Stimulated activated naive B cell treated with anti-CD40 and anti-IgM and Interleukin-4, amounts not matched to agents 10 μg/mL and 1 μg/mL and 100 μg/mL, for 72 hours (primary cell): ENCODE results near the gene FAM53A.
"Not testable (repeated sequence)": the region's sequence is repeated elsewhere in the genome, so short reads cannot be mapped to it uniquely, and the experiment has no call there.

Experiments used
- ATAC-seq, 2 donors: fragments of 150-1000 bp; cut with Tn5 transposase; replicated peaks; 2 replicates each; pipeline ENCODE4 v1.10.0; 2021; ENCODE audit warnings: moderate library complexity in 1 of 2
- DNase-seq: peaks from one replicate; pipeline ENCODE4 v3.0.0; 2021
- H3K27ac Mint-ChIP-seq: one replicate; pipeline ENCODE4 v1.8.0; 2022; ENCODE audit warnings: mild to moderate bottlenecking, mixed read lengths
- H3K27me3 Mint-ChIP-seq, 2 donors: one replicate each; pipeline ENCODE4 v1.8.0; 2022; ENCODE audit warnings: mixed read lengths in 2 of 2
- H3K36me3 Mint-ChIP-seq, 2 donors: one replicate each; pipeline ENCODE4 v1.8.0; 2022; ENCODE audit warnings: mixed read lengths in 2 of 2, mild to moderate bottlenecking in 1 of 2
- H3K4me1 Mint-ChIP-seq, 2 donors: one replicate each; pipeline ENCODE4 v1.8.0; 2022; ENCODE audit warnings: mixed read lengths in 2 of 2, mild to moderate bottlenecking in 1 of 2
- H3K4me3 Mint-ChIP-seq, 2 donors: one replicate each; pipeline ENCODE4 v1.8.0; 2022; ENCODE audit warnings: mild to moderate bottlenecking in 2 of 2, mixed read lengths in 2 of 2, moderate library complexity in 1 of 2
- H3K9me3 Mint-ChIP-seq, 2 donors: one replicate each; pipeline ENCODE4 v1.8.0; 2022; ENCODE audit warnings: mixed read lengths in 2 of 2, mild to moderate bottlenecking in 1 of 2

Gene FAM53A

DNA sequence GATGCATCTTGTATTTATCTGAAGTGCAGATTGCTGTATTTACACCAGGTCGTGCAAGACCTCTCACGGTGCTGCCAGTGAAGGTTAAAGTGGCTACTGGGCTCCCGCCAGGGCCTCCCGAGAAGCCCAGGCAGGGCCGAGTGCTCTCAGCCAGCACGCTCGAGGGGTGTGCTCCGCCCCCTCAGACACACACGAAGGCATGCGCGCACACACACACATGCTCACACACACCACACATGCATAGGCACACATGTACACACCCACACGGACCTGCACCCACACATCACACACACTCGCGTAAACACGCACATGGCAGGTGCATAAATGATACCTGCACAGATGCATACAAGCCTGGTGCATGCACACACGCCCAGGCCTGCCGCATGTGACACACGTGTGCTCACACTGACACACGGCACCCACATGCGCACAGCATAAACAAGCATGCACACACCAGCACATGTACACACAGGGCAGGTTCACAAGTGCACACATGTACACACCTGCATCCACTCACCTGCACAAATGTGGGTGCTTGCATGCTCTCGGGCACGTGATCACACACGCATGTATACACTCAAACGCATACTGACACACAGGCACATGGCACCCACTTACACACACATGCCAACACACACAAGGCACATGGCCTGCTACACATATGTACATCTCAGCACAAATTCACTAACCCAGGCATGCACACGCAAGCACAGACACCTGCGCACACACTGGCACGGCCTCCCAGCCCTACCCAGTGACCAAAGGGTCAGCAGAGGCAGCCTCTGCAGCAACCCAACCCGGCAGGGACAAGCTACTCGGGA, 71.6 kb downstream of the FAM53A start:
- H3K9me3 Mint-ChIP-seq: peaks cover 8 to 11% of the 10 kb centered on the region in 2 donors
- ATAC-seq (no peak), DNase-seq (no peak)
- H3K4me1 Mint-ChIP-seq: peaks cover 6 to 8% of the 10 kb centered on the region in 2 donors
- no peak overlapping the region for H3K27ac Mint-ChIP-seq
- no peaks in the 10 kb centered on the region for H3K27me3 Mint-ChIP-seq
- no peak overlapping the region for H3K4me3 Mint-ChIP-seq
- peaks cover 3 to 4% of the 10 kb centered on the region in 2 donors for H3K36me3 Mint-ChIP-seq

DNA sequence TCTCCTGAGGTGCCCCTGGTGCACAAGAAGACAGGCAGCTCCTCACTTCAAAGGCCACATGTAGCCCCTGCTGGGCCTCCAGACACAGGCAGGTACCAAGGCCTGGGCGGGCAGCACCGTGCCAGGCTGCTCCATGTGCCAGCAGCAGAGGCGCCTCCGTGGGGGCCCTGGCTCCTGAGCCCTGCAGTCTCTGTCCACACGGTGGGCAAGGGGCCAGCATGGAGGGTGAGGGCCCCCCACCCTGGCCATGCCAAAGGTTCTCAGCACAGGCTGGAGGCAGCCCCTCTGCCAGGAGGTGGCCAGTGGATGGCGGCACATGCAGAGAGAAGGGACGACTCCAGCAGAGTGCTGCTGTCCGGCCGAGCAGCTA, 72.6 kb downstream of the FAM53A start:
- no peak overlapping the region for H3K4me3 Mint-ChIP-seq
- peaks cover 7% of the 10 kb centered on the region in 2 donors for H3K9me3 Mint-ChIP-seq
- no peaks in the 10 kb centered on the region for H3K27me3 Mint-ChIP-seq
- peaks cover 6 to 8% of the 10 kb centered on the region in 2 donors for H3K4me1 Mint-ChIP-seq
- no peak for DNase-seq
- peaks cover 0 to 4% of the 10 kb centered on the region in 2 donors for H3K36me3 Mint-ChIP-seq
- no peak overlapping the region for H3K27ac Mint-ChIP-seq
- ATAC-seq: no peak

- H3K27me3 Mint-ChIP-seq: no peaks in the 10 kb centered on the region
- DNase-seq (no peak), ATAC-seq (no peak)
- H3K27ac Mint-ChIP-seq: no peak overlapping the region
- peaks cover 7% of the 10 kb centered on the region in 2 donors for H3K9me3 Mint-ChIP-seq
- H3K4me3 Mint-ChIP-seq: no peak overlapping the region
- H3K4me1 Mint-ChIP-seq: peaks cover 6 to 8% of the 10 kb centered on the region in 2 donors
- H3K36me3 Mint-ChIP-seq: peaks cover 0 to 4% of the 10 kb centered on the region in 2 donors
Measured at GRCh38 chr4:1610791-1611500, 73.2 kb downstream of the FAM53A start.

GRCh38 chr4:1609901-1610790, 74.0 kb downstream of the FAM53A start:
- no peak overlapping the region for H3K27ac Mint-ChIP-seq
- no peak overlapping the region for H3K4me3 Mint-ChIP-seq
- H3K4me1 Mint-ChIP-seq: peaks cover 10 to 11% of the 10 kb centered on the region in 2 donors
- peaks cover 6% of the 10 kb centered on the region in 2 donors for H3K9me3 Mint-ChIP-seq
- H3K27me3 Mint-ChIP-seq: peaks cover 2 to 4% of the 10 kb centered on the region in 2 donors
- no peak for DNase-seq
- ATAC-seq: no peak
- H3K36me3 Mint-ChIP-seq: peaks cover 0 to 4% of the 10 kb centered on the region in 2 donors

GRCh38 chr4:1608821-1609500, 75.2 kb downstream of the FAM53A start:
- H3K27me3 Mint-ChIP-seq: peaks cover 11 to 16% of the 10 kb centered on the region in 2 donors
- H3K27ac Mint-ChIP-seq: no peak overlapping the region
- peaks cover 9 to 12% of the 10 kb centered on the region in 2 donors for H3K4me1 Mint-ChIP-seq
- DNase-seq (no peak), ATAC-seq (no peak)
- H3K4me3 Mint-ChIP-seq: no peak overlapping the region
- H3K36me3 Mint-ChIP-seq: no peaks in the 10 kb centered on the region
- no peaks in the 10 kb centered on the region for H3K9me3 Mint-ChIP-seq

GRCh38 chr4:1608196-1608820, 75.8 kb downstream of the FAM53A start:
- no peak overlapping the region for H3K27ac Mint-ChIP-seq
- H3K36me3 Mint-ChIP-seq: no peaks in the 10 kb centered on the region
- ATAC-seq (no peak), DNase-seq (no peak)
- H3K27me3 Mint-ChIP-seq: peaks cover 13 to 22% of the 10 kb centered on the region in 2 donors
- peaks cover 8 to 12% of the 10 kb centered on the region in 2 donors for H3K4me1 Mint-ChIP-seq
- H3K9me3 Mint-ChIP-seq: no peaks in the 10 kb centered on the region
- H3K4me3 Mint-ChIP-seq: no peak overlapping the region

DNA sequence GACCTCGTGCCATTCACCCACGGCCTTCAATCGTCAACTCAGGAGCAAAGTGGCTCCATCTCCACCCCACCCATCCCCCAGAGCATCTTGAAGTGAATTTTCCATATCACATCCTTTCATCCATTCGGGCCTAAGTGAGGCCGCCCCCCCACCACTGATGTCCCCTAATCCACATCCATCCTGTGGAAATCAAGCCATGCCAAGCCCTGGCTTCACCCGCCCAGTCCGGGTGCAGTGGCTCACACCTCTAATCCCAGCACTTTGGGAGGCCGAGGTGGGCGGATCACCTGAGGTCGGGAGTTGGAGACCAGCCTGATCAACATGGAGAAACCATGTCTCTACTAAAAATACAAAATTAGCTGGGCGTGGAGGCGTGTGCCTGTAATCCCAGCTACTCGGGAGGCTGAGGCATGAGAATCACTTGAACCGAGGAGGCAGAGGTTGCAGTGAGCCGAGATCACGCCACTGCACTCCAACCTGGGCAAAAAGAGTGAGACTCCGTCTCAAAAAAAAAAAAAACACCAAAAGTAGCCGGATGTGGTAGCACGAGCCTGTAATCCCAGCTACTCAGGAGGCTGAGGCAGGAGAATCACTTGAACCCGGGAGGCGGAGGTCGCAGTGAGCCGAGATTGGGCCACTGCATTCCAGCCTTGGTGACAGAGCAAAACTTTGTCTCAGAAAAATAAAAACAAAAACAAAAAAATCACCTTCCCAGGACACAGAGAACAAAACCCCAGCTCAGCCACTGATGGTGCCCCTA, 76.5 kb downstream of the FAM53A start:
- Mint-ChIP-seq H3K27me3 (peaks cover 18 to 27% of the 10 kb centered on the region in 2 donors), H3K4me1 (peaks cover 8 to 12% of the 10 kb centered on the region in 2 donors)
- H3K36me3 Mint-ChIP-seq, H3K9me3 Mint-ChIP-seq, ATAC-seq, H3K4me3 Mint-ChIP-seq, DNase-seq, H3K27ac Mint-ChIP-seq: not testable (repeated sequence)

DNA sequence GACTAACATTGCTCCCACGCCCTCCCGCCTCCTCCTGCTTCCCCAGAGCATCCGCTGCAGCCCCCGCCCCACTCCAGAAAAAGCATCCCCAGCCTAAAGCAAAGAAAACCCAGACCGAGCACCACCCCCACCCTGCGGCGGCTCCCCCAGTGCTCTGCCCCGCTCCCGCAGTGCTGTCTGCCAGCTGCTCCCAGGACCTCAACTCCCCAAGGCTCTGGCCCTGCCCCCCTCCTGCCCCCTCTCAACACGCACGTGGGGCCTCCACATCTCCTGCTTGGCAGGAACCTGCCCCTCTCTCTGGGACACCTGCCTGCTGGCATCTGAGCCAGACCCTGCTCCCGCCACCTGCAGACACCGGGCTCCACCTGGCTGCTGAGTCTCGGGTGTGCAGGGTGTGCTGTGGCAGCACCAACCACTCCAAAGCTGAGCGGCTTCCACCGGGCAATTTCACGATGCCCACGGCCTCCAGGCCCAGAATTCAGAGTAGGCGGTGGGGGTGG, 79.4 kb downstream of the FAM53A start:
- Mint-ChIP-seq H3K36me3 (no peaks in the 10 kb centered on the region), H3K9me3 (no peaks in the 10 kb centered on the region), H3K4me1 (peaks cover 11 to 12% of the 10 kb centered on the region in 2 donors), H3K27me3 (peaks cover 27% of the 10 kb centered on the region in 2 donors), H3K4me3 (no peak overlapping the region), H3K27ac (no peak overlapping the region)
- DNase-seq (no peak), ATAC-seq (peak; percentile 46 to 51)

- no peak overlapping the region for H3K27ac Mint-ChIP-seq
- H3K9me3 Mint-ChIP-seq: no peaks in the 10 kb centered on the region
- peaks cover 11 to 12% of the 10 kb centered on the region in 2 donors for H3K4me1 Mint-ChIP-seq
- no peaks in the 10 kb centered on the region for H3K36me3 Mint-ChIP-seq
- H3K4me3 Mint-ChIP-seq: no peak overlapping the region
- no peak for ATAC-seq
- no peak for DNase-seq
- H3K27me3 Mint-ChIP-seq: peaks cover 27% of the 10 kb centered on the region in 2 donors
Measured at GRCh38 chr4:1604181-1604705, 79.9 kb downstream of the FAM53A start.

DNA sequence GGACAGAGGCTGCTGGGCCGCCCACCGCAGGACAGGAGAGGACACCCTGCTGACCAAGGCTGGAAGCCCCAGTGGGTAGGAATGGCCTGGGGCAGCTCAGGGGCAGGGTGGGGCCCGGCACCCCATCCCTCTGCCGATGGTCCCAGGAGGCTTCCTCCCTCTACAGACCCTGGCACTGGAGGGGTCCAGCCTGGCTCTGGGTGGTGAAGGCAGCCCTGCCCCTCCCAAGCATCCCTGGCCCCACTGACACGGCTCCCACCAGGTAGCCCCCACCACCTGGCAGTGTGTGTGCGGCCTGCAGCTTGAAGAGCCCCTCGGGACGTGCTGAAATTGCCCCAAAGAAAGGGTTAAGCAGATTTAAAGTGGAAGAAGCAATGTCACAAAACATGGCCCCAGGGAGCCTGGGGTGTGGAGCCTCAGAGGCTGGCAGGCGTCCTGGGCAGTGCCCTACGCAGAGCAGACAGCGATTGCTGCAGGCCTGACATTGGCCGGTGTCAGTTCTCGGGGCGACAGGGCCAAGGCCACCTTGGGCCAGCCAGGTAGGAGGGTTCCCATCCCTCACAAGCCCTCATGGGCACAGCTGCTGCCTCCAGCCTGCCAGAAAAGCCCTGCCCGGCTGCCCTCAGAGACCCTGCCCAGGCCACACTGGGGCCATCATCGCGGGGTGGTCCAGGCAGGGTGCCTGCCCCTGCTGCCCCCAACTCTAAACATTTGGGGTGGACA, 80.5 kb downstream of the FAM53A start:
- Mint-ChIP-seq H3K4me3 (no peak overlapping the region), H3K4me1 (peaks cover 11 to 12% of the 10 kb centered on the region in 2 donors), H3K27ac (no peak overlapping the region), H3K9me3 (no peaks in the 10 kb centered on the region), H3K36me3 (no peaks in the 10 kb centered on the region), H3K27me3 (peaks cover 27% of the 10 kb centered on the region in 2 donors)
- DNase-seq: no peak
- no peak for ATAC-seq

DNA sequence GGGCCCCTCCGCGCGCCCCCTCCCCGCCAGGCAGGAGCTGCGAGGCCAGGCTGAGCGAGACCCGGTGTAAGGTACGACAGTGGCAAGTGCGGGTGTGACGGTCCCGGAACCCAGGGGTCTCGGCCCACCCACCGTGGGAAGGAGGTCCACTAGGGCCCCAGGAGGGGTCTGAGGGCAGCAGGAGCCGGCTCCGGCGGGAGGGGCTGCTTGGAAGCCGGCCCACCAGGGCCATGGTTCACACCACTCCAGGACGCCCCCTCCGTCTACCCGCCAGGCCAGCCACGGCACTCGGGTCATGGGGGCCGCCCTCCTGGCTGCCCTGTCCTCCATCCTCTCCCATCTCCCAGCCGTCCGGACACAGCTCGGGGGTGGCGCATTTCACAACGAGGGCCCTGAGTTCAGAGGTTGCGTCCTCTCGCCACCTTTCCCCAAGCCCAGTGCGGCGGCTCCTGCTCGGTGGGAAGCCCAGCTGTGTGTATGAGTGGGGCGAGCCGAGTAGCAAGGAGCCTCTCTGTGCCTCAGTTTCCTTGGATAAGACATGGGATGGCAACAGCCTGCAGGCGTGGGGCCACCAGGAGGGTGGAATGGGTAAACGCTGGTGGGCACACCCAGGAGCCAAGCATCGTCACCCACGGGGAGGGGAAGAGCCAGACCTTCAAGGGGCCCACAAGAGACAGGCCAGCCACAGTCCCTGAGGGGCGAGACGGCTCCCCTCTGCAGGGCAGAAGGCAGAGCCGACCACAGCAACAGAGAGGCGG, 81.3 kb downstream of the FAM53A start:
- peaks cover 11 to 12% of the 10 kb centered on the region in 2 donors for H3K4me1 Mint-ChIP-seq
- no peak for ATAC-seq
- peaks cover 27% of the 10 kb centered on the region in 2 donors for H3K27me3 Mint-ChIP-seq
- no peak overlapping the region for H3K4me3 Mint-ChIP-seq
- no peak overlapping the region for H3K27ac Mint-ChIP-seq
- no peak for DNase-seq
- H3K9me3 Mint-ChIP-seq: no peaks in the 10 kb centered on the region
- no peaks in the 10 kb centered on the region for H3K36me3 Mint-ChIP-seq
